GM12878 (cell line): ENCODE data around the gene LGI2. TPM values are rescaled to one million over a fixed set of nuclear protein-coding genes. Genes with fewer than 3 reads are reported as not detected.

Source experiments
- ATAC-seq: fragments of 200-7000 bp; cut with Tn5 transposase; 3 replicates; pipeline ENCODE4 v1.9.1; 2020; ENCODE audit warnings: mild to moderate bottlenecking, moderate library complexity
- BruUV-seq: library from RNA; stranded (reverse); fragments of 400-500 nt; replicated peaks from 2 replicates; lab custom pipeline; 2021; lab: Mats Ljungman, UMichigan
- CTCF ChIA-PET: fragments of 300-600 bp; sonication (Branson Sonifier 250); formaldehyde crosslinking; extraction: SDS; loops from one replicate; lab custom pipeline; 2021; ENCODE audit warnings: inconsistent platforms; lab: Yijun Ruan, JAX
- POLR2A ChIA-PET: fragments of 350-600 bp; formaldehyde crosslinking; extraction: SDS; loops from one replicate; lab custom pipeline; 2021; ENCODE audit warnings: inconsistent platforms; lab: Charles Lee
- RAD21 ChIA-PET: fragments of 300-600 bp; sonication (Branson Sonifier 250); formaldehyde crosslinking; loops from one replicate; lab custom pipeline; 2023; ENCODE audit warnings: antibody characterized with exemption; ENCODE audit not compliant: unreplicated experiment; lab: Charles Lee
- SMC1A ChIA-PET: fragments of 300-600 bp; sonication (Branson Sonifier 250); formaldehyde crosslinking; loops from one replicate; lab custom pipeline; 2023; ENCODE audit not compliant: unreplicated experiment, uncharacterized antibody; lab: Charles Lee
- DNase-seq: peaks from one replicate; pipeline ENCODE4 v3.0.0-alpha.2; 2011; ENCODE audit warnings: low read depth, low spot score
- FAIRE-seq: peaks from 3 replicates; lab custom pipeline; 2011; peaks lifted over from hg19 to GRCh38; lab: Jason Lieb, UNC
- H2AFZ ChIP-seq: 2 replicates; pipeline ENCODE4 v1.6.0; 2011; ENCODE audit warnings: low read depth, low read length, control low read depth; ENCODE audit not compliant: control insufficient read depth
- H3K27ac ChIP-seq: 2 replicates; pipeline ENCODE4 v1.5.1; 2011; ENCODE audit warnings: control low read depth; ENCODE audit not compliant: control insufficient read depth, insufficient read depth
- H3K27me3 ChIP-seq, 2 experiments: replicated peaks in 1 of 2; 2 replicates each; pipeline versions ENCODE4 v1.6.0 to v1.6.1; 2011; ENCODE audit warnings: low read length in 1 of 2; ENCODE audit not compliant: control insufficient read depth in 2 of 2, insufficient read depth in 2 of 2
- H3K36me3 ChIP-seq, 2 experiments: 2 replicates each; pipeline ENCODE4 v1.5.1; 2011; ENCODE audit warnings: low read length in 1 of 2; ENCODE audit not compliant: control insufficient read depth in 2 of 2, insufficient read depth in 2 of 2
- H3K4me1 ChIP-seq: 2 replicates; pipeline ENCODE4 v1.6.1; 2011; ENCODE audit warnings: mild to moderate bottlenecking, low read length, moderate library complexity, mixed read lengths; ENCODE audit not compliant: control insufficient read depth, insufficient read depth
- H3K4me2 ChIP-seq: 2 replicates; pipeline ENCODE4 v1.6.0; 2011; ENCODE audit warnings: control low read depth; ENCODE audit not compliant: control insufficient read depth, insufficient read depth
- H3K4me3 ChIP-seq: fragments of 200-600 bp; sonication (generic); 2 replicates; pipeline ENCODE4 v1.5.1; 2016
- H3K79me2 ChIP-seq: 2 replicates; pipeline ENCODE4 v1.6.0; 2011; ENCODE audit warnings: low read length; ENCODE audit not compliant: control insufficient read depth, insufficient read depth
- H3K9ac ChIP-seq: 2 replicates; pipeline ENCODE4 v1.8.0; 2011; ENCODE audit warnings: low read length, control low read depth, mixed read lengths; ENCODE audit not compliant: control insufficient read depth, insufficient read depth
- H3K9me3 ChIP-seq: replicated peaks from 3 replicates; pipeline ENCODE4 v1.5.1; 2011; ENCODE audit warnings: mild to moderate bottlenecking, low read length; ENCODE audit not compliant: control insufficient read depth, insufficient read depth
- H4K20me1 ChIP-seq: 2 replicates; pipeline ENCODE4 v1.6.0; 2011; ENCODE audit not compliant: control insufficient read depth, insufficient read depth
- BCL11A ChIP-seq: IDR thresholded peaks from 2 replicates; pipeline ENCODE4 v1.6.1; 2011; ENCODE audit warnings: low read depth, low read length
- HCFC1 ChIP-seq: fragments of 150-350 bp; IDR thresholded peaks from 2 replicates; pipeline ENCODE4 v1.6.1; 2014; ENCODE audit warnings: low read length
- NBN ChIP-seq: fragments of 450-650 bp; IDR thresholded peaks from 2 replicates; pipeline ENCODE4 v1.6.1; 2016
- PAX5 ChIP-seq: IDR thresholded peaks from 2 replicates; pipeline ENCODE4 v1.6.1; 2011; ENCODE audit warnings: low read depth, low read length, borderline replicate concordance
- RAD51 ChIP-seq: fragments of 450-650 bp; IDR thresholded peaks from 2 replicates; pipeline ENCODE4 v1.6.1; 2016; ENCODE audit warnings: moderate library complexity, mild to moderate bottlenecking, inconsistent platforms
- STAT3 ChIP-seq: IDR thresholded peaks from 2 replicates; pipeline ENCODE4 v1.6.1; 2011; ENCODE audit warnings: low read depth, low read length, improper control_type of control experiment
- TBL1XR1 ChIP-seq: IDR thresholded peaks from 2 replicates; pipeline ENCODE4 v1.6.1; 2012; ENCODE audit warnings: low read depth, low read length, improper control_type of control experiment
- TCF12 ChIP-seq: IDR thresholded peaks from 2 replicates; pipeline ENCODE4 v1.6.1; 2011; ENCODE audit warnings: low read depth, mild to moderate bottlenecking, low read length
- WGBS: methylation state at CpG from one replicate; pipeline ENCODE4 v1.1.6; 2016; ENCODE audit warnings: low lambda C conversion rate; ENCODE audit not compliant: insufficient replicate concordance, insufficient coverage; ENCODE audit errors: missing lambda C conversion rate; 5-methylcytosine and 5-hydroxymethylcytosine counted together
- in situ Hi-C: fragments of 300-500 bp; cut with MboI; formaldehyde crosslinking; loops from 9 replicates; pipeline ENCODE4 v1.14.3; 2018; ENCODE audit warnings: mixed read lengths
- intact Hi-C: fragments of 100-400 bp; cut with micrococcal nuclease; formaldehyde crosslinking; loops from one replicate; pipeline ENCODE4 v1.14.2; 2022; ENCODE audit not compliant: unreplicated experiment
- polyA plus RNA-seq, 11 experiments: library from polyadenylated mRNA; depleted of rRNA in 4 of 11; unstranded in 6 of 11; stranded (reverse) in 5 of 11; fragments of >200 nt; fragmentation: Nextera tagmentation in 4 of 11; fragmentation: Illumina TruSeq in 1 of 11; extraction: Ambion mirVana in 4 of 11; extraction: Trizol in 1 of 11; gene quantifications; 1 replicate in 1 of 11; 2 replicates in 10 of 11; pipeline versions ENCODE4 v1.2.1 to v1.2.3, GENCODE V29; 2011 to 2016; ENCODE audit warnings: inconsistent platforms in 2 of 11, missing spikeins in 2 of 11, low read depth in 1 of 11
- total RNA-seq, 4 experiments: library from RNA; depleted of rRNA in 3 of 4; stranded (reverse); fragments of >200 nt in 3 of 4; fragmentation: Illumina TruSeq in 1 of 4; extraction: Trizol in 1 of 4; gene quantifications; 2 replicates each; pipeline versions ENCODE4 v1.2.1 to v1.2.3, GENCODE V29; 2013 to 2021
- TF ChIP-seq, protein P1 (sequence below): fragments of 450-650 bp; IDR thresholded peaks from 2 replicates; pipeline ENCODE4 v1.6.1; 2017; ENCODE audit warnings: antibody characterized with exemption, mild to moderate bottlenecking, moderate library complexity
- TF ChIP-seq, protein P2 (sequence below): IDR thresholded peaks from 2 replicates; pipeline ENCODE4 v1.6.1; 2012; ENCODE audit warnings: low read depth, low read length, improper control_type of control experiment
- TF ChIP-seq, protein P3 (sequence below): IDR thresholded peaks from 2 replicates; pipeline ENCODE4 v1.6.1; 2012; ENCODE audit warnings: mild to moderate bottlenecking, low read depth, low read length
- TF ChIP-seq, protein P4 (sequence below): IDR thresholded peaks from 2 replicates; pipeline ENCODE4 v1.6.1; 2012; ENCODE audit warnings: low read length, inconsistent platforms

The LGI2 gene
- total and polyA plus RNA-seq, 10 of the 15 experiments (the other 5 are each of a cell fraction or from before 2014, with no cell fraction given) = not detected

DNA sequence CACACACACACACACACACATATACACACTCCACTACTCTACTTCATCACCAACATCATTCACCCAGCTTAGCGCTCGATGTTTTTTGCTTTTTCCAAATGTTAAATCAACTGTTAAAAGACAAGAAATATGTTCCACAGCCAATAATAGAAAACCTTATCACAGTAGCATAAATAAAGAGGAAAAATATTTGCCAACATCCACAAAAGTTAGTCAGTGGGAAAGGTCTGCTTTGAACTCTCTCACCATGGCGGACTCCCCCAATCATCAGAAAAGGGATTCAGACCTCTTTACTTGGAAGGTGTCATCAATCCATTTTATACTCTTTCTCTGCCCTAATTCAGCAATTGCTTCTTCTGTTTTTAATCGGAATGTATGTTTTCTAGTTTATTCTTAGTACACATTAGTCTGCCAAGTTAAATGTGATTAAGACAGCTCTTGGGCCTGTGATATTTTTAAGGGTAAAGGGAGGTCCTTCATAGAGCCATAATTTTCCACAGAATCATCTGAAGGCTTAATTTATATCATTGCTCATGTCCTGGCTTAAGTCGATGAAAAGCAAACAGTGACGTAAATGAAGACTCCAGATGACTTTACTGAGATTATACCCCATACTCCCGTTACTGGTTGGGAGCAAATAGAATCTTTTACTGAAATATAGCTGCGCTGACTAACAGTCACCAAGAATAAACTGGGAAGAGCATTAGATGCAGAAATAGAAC, 29.7 kb upstream of the LGI2 start:
- no peaks in the 10 kb centered on the region for H3K79me2 ChIP-seq
- in situ Hi-C loops = no loop called here
- POLR2A ChIA-PET = no interaction called here
- DNase-seq = no peak
- H3K9me3 ChIP-seq = no peaks in the 10 kb centered on the region
- H3K27me3 ChIP-seq = 0 out of 4 replicates have a peak, but pooled peaks cover 0 to 1% of the 10 kb centered on the region in 2 experiments
- no peak for ATAC-seq
- no peak overlapping the region for H3K4me2 ChIP-seq
- BruUV-seq = no TSS peak
- SMC1A ChIA-PET = no interaction called here
- no peak overlapping the region for H3K27ac ChIP-seq
- FAIRE-seq = no peak
- intact Hi-C loops = no loop called here
- no peak overlapping the region for H3K9ac ChIP-seq
- CTCF ChIA-PET = no interaction called here
- WGBS = 48% methylated on average over 8 of the region's 8 CpGs
- H4K20me1 ChIP-seq = no peaks in the 10 kb centered on the region
- no peak overlapping the region for H3K4me3 ChIP-seq
- RAD21 ChIA-PET = no interaction called here
- no peak overlapping the region for H2AFZ ChIP-seq
- no peaks in the 10 kb centered on the region for H3K4me1 ChIP-seq
- H3K36me3 ChIP-seq = no peaks in the 10 kb centered on the region
- TF ChIP-seq, protein P1, sequence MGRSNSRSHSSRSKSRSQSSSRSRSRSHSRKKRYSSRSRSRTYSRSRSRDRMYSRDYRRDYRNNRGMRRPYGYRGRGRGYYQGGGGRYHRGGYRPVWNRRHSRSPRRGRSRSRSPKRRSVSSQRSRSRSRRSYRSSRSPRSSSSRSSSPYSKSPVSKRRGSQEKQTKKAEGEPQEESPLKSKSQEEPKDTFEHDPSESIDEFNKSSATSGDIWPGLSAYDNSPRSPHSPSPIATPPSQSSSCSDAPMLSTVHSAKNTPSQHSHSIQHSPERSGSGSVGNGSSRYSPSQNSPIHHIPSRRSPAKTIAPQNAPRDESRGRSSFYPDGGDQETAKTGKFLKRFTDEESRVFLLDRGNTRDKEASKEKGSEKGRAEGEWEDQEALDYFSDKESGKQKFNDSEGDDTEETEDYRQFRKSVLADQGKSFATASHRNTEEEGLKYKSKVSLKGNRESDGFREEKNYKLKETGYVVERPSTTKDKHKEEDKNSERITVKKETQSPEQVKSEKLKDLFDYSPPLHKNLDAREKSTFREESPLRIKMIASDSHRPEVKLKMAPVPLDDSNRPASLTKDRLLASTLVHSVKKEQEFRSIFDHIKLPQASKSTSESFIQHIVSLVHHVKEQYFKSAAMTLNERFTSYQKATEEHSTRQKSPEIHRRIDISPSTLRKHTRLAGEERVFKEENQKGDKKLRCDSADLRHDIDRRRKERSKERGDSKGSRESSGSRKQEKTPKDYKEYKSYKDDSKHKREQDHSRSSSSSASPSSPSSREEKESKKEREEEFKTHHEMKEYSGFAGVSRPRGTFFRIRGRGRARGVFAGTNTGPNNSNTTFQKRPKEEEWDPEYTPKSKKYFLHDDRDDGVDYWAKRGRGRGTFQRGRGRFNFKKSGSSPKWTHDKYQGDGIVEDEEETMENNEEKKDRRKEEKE = no peak
- TF ChIP-seq RAD51 = no peak
- TF ChIP-seq STAT3 = no peak
- TF ChIP-seq PAX5 = no peak
- no peak for TF ChIP-seq HCFC1
- TF ChIP-seq, protein P2, sequence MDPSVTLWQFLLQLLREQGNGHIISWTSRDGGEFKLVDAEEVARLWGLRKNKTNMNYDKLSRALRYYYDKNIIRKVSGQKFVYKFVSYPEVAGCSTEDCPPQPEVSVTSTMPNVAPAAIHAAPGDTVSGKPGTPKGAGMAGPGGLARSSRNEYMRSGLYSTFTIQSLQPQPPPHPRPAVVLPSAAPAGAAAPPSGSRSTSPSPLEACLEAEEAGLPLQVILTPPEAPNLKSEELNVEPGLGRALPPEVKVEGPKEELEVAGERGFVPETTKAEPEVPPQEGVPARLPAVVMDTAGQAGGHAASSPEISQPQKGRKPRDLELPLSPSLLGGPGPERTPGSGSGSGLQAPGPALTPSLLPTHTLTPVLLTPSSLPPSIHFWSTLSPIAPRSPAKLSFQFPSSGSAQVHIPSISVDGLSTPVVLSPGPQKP = no peak
- TF ChIP-seq BCL11A = no peak
- TF ChIP-seq TBL1XR1 = no peak
- TF ChIP-seq TCF12 = no peak
- TF ChIP-seq NBN = no peak
- TF ChIP-seq, protein P3, sequence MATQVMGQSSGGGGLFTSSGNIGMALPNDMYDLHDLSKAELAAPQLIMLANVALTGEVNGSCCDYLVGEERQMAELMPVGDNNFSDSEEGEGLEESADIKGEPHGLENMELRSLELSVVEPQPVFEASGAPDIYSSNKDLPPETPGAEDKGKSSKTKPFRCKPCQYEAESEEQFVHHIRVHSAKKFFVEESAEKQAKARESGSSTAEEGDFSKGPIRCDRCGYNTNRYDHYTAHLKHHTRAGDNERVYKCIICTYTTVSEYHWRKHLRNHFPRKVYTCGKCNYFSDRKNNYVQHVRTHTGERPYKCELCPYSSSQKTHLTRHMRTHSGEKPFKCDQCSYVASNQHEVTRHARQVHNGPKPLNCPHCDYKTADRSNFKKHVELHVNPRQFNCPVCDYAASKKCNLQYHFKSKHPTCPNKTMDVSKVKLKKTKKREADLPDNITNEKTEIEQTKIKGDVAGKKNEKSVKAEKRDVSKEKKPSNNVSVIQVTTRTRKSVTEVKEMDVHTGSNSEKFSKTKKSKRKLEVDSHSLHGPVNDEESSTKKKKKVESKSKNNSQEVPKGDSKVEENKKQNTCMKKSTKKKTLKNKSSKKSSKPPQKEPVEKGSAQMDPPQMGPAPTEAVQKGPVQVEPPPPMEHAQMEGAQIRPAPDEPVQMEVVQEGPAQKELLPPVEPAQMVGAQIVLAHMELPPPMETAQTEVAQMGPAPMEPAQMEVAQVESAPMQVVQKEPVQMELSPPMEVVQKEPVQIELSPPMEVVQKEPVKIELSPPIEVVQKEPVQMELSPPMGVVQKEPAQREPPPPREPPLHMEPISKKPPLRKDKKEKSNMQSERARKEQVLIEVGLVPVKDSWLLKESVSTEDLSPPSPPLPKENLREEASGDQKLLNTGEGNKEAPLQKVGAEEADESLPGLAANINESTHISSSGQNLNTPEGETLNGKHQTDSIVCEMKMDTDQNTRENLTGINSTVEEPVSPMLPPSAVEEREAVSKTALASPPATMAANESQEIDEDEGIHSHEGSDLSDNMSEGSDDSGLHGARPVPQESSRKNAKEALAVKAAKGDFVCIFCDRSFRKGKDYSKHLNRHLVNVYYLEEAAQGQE = no peak
- TF ChIP-seq, protein P4, sequence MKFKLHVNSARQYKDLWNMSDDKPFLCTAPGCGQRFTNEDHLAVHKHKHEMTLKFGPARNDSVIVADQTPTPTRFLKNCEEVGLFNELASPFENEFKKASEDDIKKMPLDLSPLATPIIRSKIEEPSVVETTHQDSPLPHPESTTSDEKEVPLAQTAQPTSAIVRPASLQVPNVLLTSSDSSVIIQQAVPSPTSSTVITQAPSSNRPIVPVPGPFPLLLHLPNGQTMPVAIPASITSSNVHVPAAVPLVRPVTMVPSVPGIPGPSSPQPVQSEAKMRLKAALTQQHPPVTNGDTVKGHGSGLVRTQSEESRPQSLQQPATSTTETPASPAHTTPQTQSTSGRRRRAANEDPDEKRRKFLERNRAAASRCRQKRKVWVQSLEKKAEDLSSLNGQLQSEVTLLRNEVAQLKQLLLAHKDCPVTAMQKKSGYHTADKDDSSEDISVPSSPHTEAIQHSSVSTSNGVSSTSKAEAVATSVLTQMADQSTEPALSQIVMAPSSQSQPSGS = no peak
